ENCODE data around the gene DDX28. TPM values are rescaled to one million over a fixed set of nuclear protein-coding genes. Genes with fewer than 3 reads are reported as not detected.

DDX28 gene
- total and polyA plus RNA-seq, 2 of the 8 experiments (the other 6 are each of a cell fraction or from before 2014, with no cell fraction given): 16.8 to 28.1 TPM

GRCh38 chr16:68005786-68006286 lies 17.2 kb downstream of the DDX28 start:
- 74% methylated on average over 6 of the region's 6 CpGs; no CpG with 5 or more reads in 1 of the 2 experiments for WGBS, 2 experiments (ENCODE audit: extremely low coverage in 1 of 2, insufficient coverage in 1 of 2, insufficient read length in 1 of 2, insufficient replicate concordance in 2 of 2, low coverage in 1 of 2, low lambda C conversion rate in 2 of 2, missing lambda C conversion rate in 1 of 2)
- Histone ChIP-seq H3K36me3 (ENCODE audit: control insufficient read depth in 2 of 4, insufficient read depth in 4 of 4, low read length in 3 of 4) (no peaks in the 10 kb centered on the region), H3K4me2 (ENCODE audit: insufficient read depth in 1 of 2, low read depth in 2 of 2, low read length in 2 of 2) (peak overlapping the region in 1 of 2 experiments; percentile 1; a peak in 1 of 4 replicates), H2BK12ac (ENCODE audit: low read depth, low read length) (no peak overlapping the region), H3K18ac (ENCODE audit: extremely low read depth, low read length) (no peak overlapping the region), H4K5ac (ENCODE audit: insufficient read length, low read depth, low read length) (peak overlapping the region; percentile 5), H3K79me2 (ENCODE audit: control insufficient read depth in 1 of 2, insufficient read depth in 2 of 2, low read length in 2 of 2) (no peaks in the 10 kb centered on the region), H3K79me1 (ENCODE audit: low read depth, low read length) (no peaks in the 10 kb centered on the region), H3K4me3 (ENCODE audit: extremely low read depth in 1 of 4, insufficient read depth in 2 of 4, low read depth in 3 of 4, low read length in 4 of 4) (no peak overlapping the region), H3K4ac (replicated peaks; ENCODE audit: insufficient read length, low read depth, low read length) (no peak overlapping the region), H3K4me1 (replicated peaks in 1 of 4; ENCODE audit: control insufficient read depth in 3 of 4, insufficient read depth in 4 of 4, low read length in 3 of 4) (peaks cover 0 to 6% (median 3%) of the 10 kb centered on the region in 4 experiments; a peak in 3 of 7 replicates), H2BK15ac (ENCODE audit: low read length) (no peak overlapping the region), H2BK120ac (replicated peaks; ENCODE audit: low read depth, low read length) (no peak overlapping the region), H3K27ac (ENCODE audit: low read depth, low read length) (no peak overlapping the region), H4K20me1 (replicated peaks in 1 of 2; ENCODE audit: control insufficient read depth in 1 of 2, insufficient read depth in 2 of 2, low read length in 2 of 2) (no peaks in the 10 kb centered on the region), H4K91ac (replicated peaks; ENCODE audit: insufficient read length, low read length) (no peak overlapping the region), H3K9ac (replicated peaks in 1 of 4; ENCODE audit: extremely low read depth in 1 of 4, low read depth in 3 of 4, low read length in 3 of 4) (no peak overlapping the region; a peak in 1 of 7 replicates), H2BK20ac (ENCODE audit: low read length) (0 out of 2 replicates have a peak overlapping the region, but pooled peaks have one; percentile 56), H4K8ac (ENCODE audit: extremely low read depth, insufficient read depth, low read length) (peak overlapping the region; percentile 65), H3K23ac (ENCODE audit: insufficient read length) (no peak overlapping the region), H2AK5ac (ENCODE audit: low read depth, low read length) (no peak overlapping the region), H3K23me2 (ENCODE audit: low read depth, low read length) (no peaks in the 10 kb centered on the region), H3K56ac (replicated peaks; ENCODE audit: insufficient read length, low read depth, low read length) (no peak overlapping the region), H3K14ac (ENCODE audit: insufficient read length) (no peak overlapping the region), H3K27me3 (replicated peaks in 1 of 4; ENCODE audit: control insufficient read depth in 3 of 4, extremely low read depth in 1 of 4, insufficient read depth in 3 of 4, low read length in 3 of 4) (no peaks in the 10 kb centered on the region), H2BK5ac (ENCODE audit: low read depth, low read length) (no peak overlapping the region), H3K9me3 (ENCODE audit: insufficient read depth in 2 of 2, low read depth in 1 of 2, low read length in 1 of 2) (no peaks in the 10 kb centered on the region), H2AFZ (ENCODE audit: low read length) (peak overlapping the region; percentile 88)
- no peak for FAIRE-seq
- ChIA-PET CTCF (ENCODE audit: partially characterized antibody) (interaction anchor here (0.7 to 3.1 kb wide), 11 partner anchors 9 to 223 kb away, joined by 3 to 17 read pairs (median 4); partner anchors contain the start of gene DPEP2NB), POLR2A (ENCODE audit: partially characterized antibody) (interaction anchor here (0.7 to 1.7 kb wide), 6 partner anchors 10 to 85 kb away, joined by 3 read pairs; partner anchors contain the start of genes DPEP2NB and DUS2)
- TF ChIP-seq MAX (IDR thresholded peaks at IDR 0.05): no peak
- TF ChIP-seq TAF7 (optimal IDR thresholded peaks at IDR 0.05; ENCODE audit: borderline replicate concordance, low read depth, low read length): no peak
- no peak for TF ChIP-seq BACH1 (IDR thresholded peaks at IDR 0.05; ENCODE audit: low read length)
- no peak for TF ChIP-seq GABPA (IDR thresholded peaks at IDR 0.05; ENCODE audit: borderline replicate concordance, insufficient read depth, low read length)
- TF ChIP-seq RBBP5 (IDR thresholded peaks at IDR 0.05; ENCODE audit: borderline replicate concordance, low read depth, low read length): no peak
- TF ChIP-seq RFX5 (IDR thresholded peaks at IDR 0.05; ENCODE audit: borderline replicate concordance, low read depth, low read length): no peak
- DNase-seq (ENCODE audit: low read depth in 1 of 2, low spot score in 2 of 2): no peak
